Gastrocnemius medialis (tissue), 4 donors: Measurements from ENCODE around the gene ADD3. TPM values are rescaled to one million over a fixed set of nuclear protein-coding genes. Genes with fewer than 3 reads are reported as not detected.

ENCODE experiments used
- ATAC-seq, 2 donors: fragments of 150-250 bp; one replicate each; pipeline ENCODE4 v1.9.1; 2016
- DNase-seq, 2 donors: peaks; one replicate each; pipeline ENCODE4 v3.0.0-alpha.2; 2019
- H3K27ac ChIP-seq, 4 donors: fragments of 200-600 bp; sonication (generic); 1 replicate in 1 of 4; 2 replicates in 3 of 4; pipeline ENCODE4 v1.5.1; 2016 to 2018; ENCODE audit warnings: mild to moderate bottlenecking in 2 of 4, moderate library complexity in 1 of 4
- H3K27me3 ChIP-seq, 3 donors: fragments of 200-600 bp; sonication (generic) in 2 of 3; 1 replicate in 1 of 3; 2 replicates in 2 of 3; pipeline versions ENCODE4 v1.5.1 to v1.6.0; 2016 to 2019; ENCODE audit warnings: mild to moderate bottlenecking in 1 of 3, moderate library complexity in 1 of 3
- H3K36me3 ChIP-seq, 2 donors: fragments of 200-600 bp; sonication (generic) in 1 of 2; one replicate each; pipeline ENCODE4 v1.5.1; 2017 to 2018
- H3K4me1 ChIP-seq, 2 donors: fragments of 200-600 bp; sonication (generic) in 1 of 2; one replicate each; pipeline ENCODE4 v1.5.1; 2016 to 2017; ENCODE audit warnings: mild to moderate bottlenecking in 2 of 2
- H3K4me3 ChIP-seq, 4 donors: fragments of 200-600 bp; sonication (generic) in 3 of 4; 1 replicate in 1 of 4; 2 replicates in 3 of 4; pipeline ENCODE4 v1.5.1; 2016 to 2019; ENCODE audit warnings: mild to moderate bottlenecking in 2 of 4
- H3K9me3 ChIP-seq, 3 donors: fragments of 200-600 bp; sonication (generic) in 2 of 3; 1 replicate in 1 of 3; 2 replicates in 2 of 3; pipeline ENCODE4 v1.5.1; 2016 to 2019
- CTCF ChIP-seq, 5 experiments: fragments of 450-650 bp in 3 of 5; fragments of 200-600 bp in 2 of 5; sonication (generic) in 2 of 5; IDR thresholded peaks in 4 of 5; conservative IDR thresholded peaks in 1 of 5; 1 replicate in 4 of 5; 2 replicates in 1 of 5; pipeline ENCODE4 v1.5.1; 2016 to 2019; ENCODE audit warnings: antibody characterized with exemption in 5 of 5, mild to moderate bottlenecking in 3 of 5, moderate library complexity in 3 of 5
- POLR2A ChIP-seq, 2 donors: fragments of 450-650 bp; IDR thresholded peaks; one replicate each; pipeline ENCODE4 v1.6.1; 2017; ENCODE audit warnings: antibody characterized with exemption in 2 of 2, mild to moderate bottlenecking in 2 of 2, moderate library complexity in 2 of 2
- in situ Hi-C, 4 donors: fragments of 200-750 bp; cut with MboI; loops; one replicate each; pipeline versions ENCODE4 v1.15.0 to v1.8.0; 2017; ENCODE audit warnings: low sequenced_read_pairs in 4 of 4
- intact Hi-C: fragments of 100-400 bp; cut with DNase I; formaldehyde crosslinking; loops from one replicate; pipeline ENCODE4 v1.15.1; 2023; ENCODE audit warnings: low total_unique reads
- total RNA-seq, 4 donors: library from RNA; depleted of rRNA; stranded (reverse); fragments of >200 nt; gene quantifications; one replicate each; pipeline versions ENCODE4 v1.1.0 to v1.2.3, GENCODE V29; 2016

Gene ADD3
- total RNA-seq, 4 donors from 2014 or later = 16.0 to 31.3 (median 18.4) TPM

- TF ChIP-seq CTCF (IDR thresholded peaks at IDR 0.05 in 4 of 5, conservative IDR thresholded peaks at IDR 0.05 in 1 of 5) = no peak
- no peak for TF ChIP-seq POLR2A (IDR thresholded peaks at IDR 0.05)
- in situ Hi-C loops = no loop called here
- no peaks in the 10 kb centered on the region for H3K9me3 ChIP-seq
- no peaks in the 10 kb centered on the region for H3K36me3 ChIP-seq
- DNase-seq (no peak), ATAC-seq (no peak)
- peaks cover 0 to 6% (median 0%) of the 10 kb centered on the region in 3 donors for H3K27me3 ChIP-seq
- H3K4me1 ChIP-seq = no peaks in the 10 kb centered on the region
- intact Hi-C loops = loop anchor here (5.0 kb wide), 1 partner anchor 41 kb away; no protein-coding TSS in a partner anchor
- no peak overlapping the region for H3K27ac ChIP-seq
- H3K4me3 ChIP-seq = no peak overlapping the region
Measured at GRCh38 chr10:110151467-110151866, 143.7 kb downstream of the ADD3 start.

GRCh38 chr10:110151971-110152370 is 144.2 kb downstream of the ADD3 start:
- TF ChIP-seq POLR2A (IDR thresholded peaks at IDR 0.05) (no peak), CTCF (IDR thresholded peaks at IDR 0.05 in 4 of 5, conservative IDR thresholded peaks at IDR 0.05 in 1 of 5) (no peak)
- no peak overlapping the region for H3K4me3 ChIP-seq
- intact Hi-C loops = loop anchor here (5.0 kb wide), 1 partner anchor 40 kb away; no protein-coding TSS in a partner anchor
- peaks cover 0 to 6% (median 0%) of the 10 kb centered on the region in 3 donors for H3K27me3 ChIP-seq
- ATAC-seq (no peak), DNase-seq (no peak)
- H3K27ac ChIP-seq = no peak overlapping the region
- no peaks in the 10 kb centered on the region for H3K4me1 ChIP-seq
- in situ Hi-C loops = no loop called here
- H3K36me3 ChIP-seq = no peaks in the 10 kb centered on the region
- no peaks in the 10 kb centered on the region for H3K9me3 ChIP-seq

DNA sequence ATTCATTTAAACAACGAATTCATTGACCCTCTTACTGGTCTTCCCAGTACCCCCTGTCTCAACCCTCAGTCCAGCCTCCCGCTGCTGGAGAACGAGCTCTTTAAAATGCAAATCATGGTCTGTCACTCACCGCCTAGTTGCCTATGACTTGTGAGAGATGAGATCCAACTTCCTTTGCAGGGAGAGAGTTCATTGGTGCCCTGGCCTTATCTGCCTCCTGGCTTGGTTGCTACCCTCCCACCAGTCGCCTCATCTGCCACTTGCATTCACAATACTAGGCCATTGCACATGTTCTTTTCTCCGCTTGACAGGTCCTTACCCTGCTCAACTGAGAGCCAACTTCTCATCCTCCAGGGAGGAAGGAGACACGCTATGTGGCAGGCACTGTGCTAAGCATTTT is 145.6 kb downstream of the ADD3 start:
- intact Hi-C loops = loop anchor here (5.0 kb wide), 1 partner anchor 39 kb away; no protein-coding TSS in a partner anchor
- ATAC-seq = no peak

GRCh38 chr10:110156046-110156445 is 148.3 kb downstream of the ADD3 start:
- Histone ChIP-seq H3K9me3 (no peaks in the 10 kb centered on the region), H3K4me3 (no peak overlapping the region), H3K36me3 (no peaks in the 10 kb centered on the region), H3K4me1 (no peaks in the 10 kb centered on the region), H3K27ac (no peak overlapping the region), H3K27me3 (peaks cover 0 to 2% (median 0%) of the 10 kb centered on the region in 3 donors)
- in situ Hi-C loops = no loop called here
- TF ChIP-seq CTCF (IDR thresholded peaks at IDR 0.05 in 4 of 5, conservative IDR thresholded peaks at IDR 0.05 in 1 of 5) = no peak
- no peak for TF ChIP-seq POLR2A (IDR thresholded peaks at IDR 0.05)
- DNase-seq (no peak), ATAC-seq (no peak)
- intact Hi-C loops = no loop called here

More for the DNA sequence above, 145.6 kb downstream of the ADD3 start:
- H3K27ac ChIP-seq = no peak overlapping the region
- H3K9me3 ChIP-seq = no peaks in the 10 kb centered on the region
- in situ Hi-C loops = no loop called here
- TF ChIP-seq CTCF (IDR thresholded peaks at IDR 0.05 in 4 of 5, conservative IDR thresholded peaks at IDR 0.05 in 1 of 5) (no peak), POLR2A (IDR thresholded peaks at IDR 0.05) (no peak)
- no peaks in the 10 kb centered on the region for H3K4me1 ChIP-seq
- peaks cover 0 to 2% (median 0%) of the 10 kb centered on the region in 3 donors for H3K27me3 ChIP-seq
- H3K4me3 ChIP-seq = no peak overlapping the region
- H3K36me3 ChIP-seq = no peaks in the 10 kb centered on the region
- no peak for DNase-seq
